Gastrocnemius medialis (tissue), 4 donors: ENCODE results near the gene L1CAM.

Source experiments
- CTCF ChIP-seq, 5 experiments: fragments of 450-650 bp in 3 of 5; fragments of 200-600 bp in 2 of 5; sonication (generic) in 2 of 5; IDR thresholded peaks in 4 of 5; conservative IDR thresholded peaks in 1 of 5; 1 replicate in 4 of 5; 2 replicates in 1 of 5; pipeline ENCODE4 v1.5.1; 2016 to 2019; ENCODE audit warnings: antibody characterized with exemption in 5 of 5, mild to moderate bottlenecking in 3 of 5, moderate library complexity in 3 of 5
- POLR2A ChIP-seq, 2 donors: fragments of 450-650 bp; IDR thresholded peaks; one replicate each; pipeline ENCODE4 v1.6.1; 2017; ENCODE audit warnings: antibody characterized with exemption in 2 of 2, mild to moderate bottlenecking in 2 of 2, moderate library complexity in 2 of 2

- no peak for TF ChIP-seq CTCF (IDR thresholded peaks at IDR 0.05 in 4 of 5, conservative IDR thresholded peaks at IDR 0.05 in 1 of 5)
- no peak for TF ChIP-seq POLR2A (IDR thresholded peaks at IDR 0.05)
These were observed 72.8 kb downstream of the L1CAM start for GRCh38 chrX:153813161-153813560.
